H1 (cell line): ENCODE data around the gene DAND5. TPM values are rescaled to one million over a fixed set of nuclear protein-coding genes. Genes with fewer than 3 reads are reported as not detected.

Experiments used
- EGR1 ChIP-seq: IDR thresholded peaks from 2 replicates; pipeline ENCODE4 v1.6.1; 2011; ENCODE audit warnings: low read depth, low read length, borderline replicate concordance
- GABPA ChIP-seq: IDR thresholded peaks from 2 replicates; pipeline ENCODE4 v1.6.1; 2011; ENCODE audit warnings: mild to moderate bottlenecking, low read length, moderate library complexity, borderline replicate concordance; ENCODE audit not compliant: insufficient read depth
- KDM4A ChIP-seq: IDR thresholded peaks from one replicate; pipeline ENCODE4 v1.7.1; 2012; ENCODE audit warnings: low read depth, mild to moderate bottlenecking, moderate library complexity, low read length, inconsistent platforms; ENCODE audit not compliant: severe bottlenecking
- MAX ChIP-seq: IDR thresholded peaks from 2 replicates; pipeline ENCODE4 v1.6.1; 2012; ENCODE audit warnings: inconsistent platforms
- SP4 ChIP-seq: IDR thresholded peaks from 2 replicates; pipeline ENCODE4 v1.6.1; 2012; ENCODE audit warnings: low read length, inconsistent platforms
- polyA plus RNA-seq, 7 experiments: library from polyadenylated mRNA; depleted of rRNA in 3 of 7; stranded (reverse) in 5 of 7; unstranded in 2 of 7; fragments of >200 nt in 5 of 7; fragments of 200-250 nt in 2 of 7; gene quantifications; 1 replicate in 5 of 7; 2 replicates in 1 of 7; 4 replicates in 1 of 7; pipeline versions ENCODE4 v1.2.1 to v1.2.3, GENCODE V29; 2011 to 2013; ENCODE audit warnings: missing spikeins in 2 of 7, mixed read lengths in 2 of 7
- total RNA-seq: library from RNA; stranded (reverse); fragmentation: NEBNext Ultra II Directional; extraction: Animal tissue kit (Norgen Biotek cat#: 25700); gene quantifications from 2 replicates; pipeline ENCODE4 v1.2.1, GENCODE V29; 2021

The DAND5 gene
- total and polyA plus RNA-seq, 2 of the 8 experiments (the other 6 are each of a cell fraction or from before 2014, with no cell fraction given), result 0.14 to 0.17 TPM

GRCh38 chr19:13001166-13001501 lies 31.8 kb downstream of the DAND5 start (continued):
- no peak for TF ChIP-seq KDM4A
- no peak for TF ChIP-seq EGR1
- TF ChIP-seq SP4, result no peak
- TF ChIP-seq MAX, result no peak
- TF ChIP-seq GABPA, result no peak
